G401.6 (cell line): ENCODE data around the gene SLFNL1.

Source experiments
- FAIRE-seq: peaks from 2 replicates; lab custom pipeline; 2012; peaks lifted over from hg19 to GRCh38; lab: Jason Lieb, UNC

Gene SLFNL1

GRCh38 chr1:41021526-41022308, at the start of gene SLFNL1:
TSS of gene SLFNL1 (minus strand) at chr1:41021725. CDS start at chr1:41020660, 1,065 bp downstream.
- no peak for FAIRE-seq

GRCh38 chr1:41056907-41057306, 35.4 kb upstream of the SLFNL1 start:
- FAIRE-seq = no peak

- FAIRE-seq = no peak
These were observed 31.8 kb upstream of the SLFNL1 start for GRCh38 chr1:41053316-41053715.

- FAIRE-seq = no peak
These were observed 29.5 kb upstream of the SLFNL1 start for GRCh38 chr1:41051022-41051421.

- FAIRE-seq = no peak
These were observed 27.0 kb upstream of the SLFNL1 start for GRCh38 chr1:41048540-41048939.

GRCh38 chr1:41046347-41046775, 24.8 kb upstream of the SLFNL1 start:
- FAIRE-seq = no peak

GRCh38 chr1:41045740-41046139, 24.2 kb upstream of the SLFNL1 start:
- FAIRE-seq = no peak

GRCh38 chr1:41044187-41044586, 22.7 kb upstream of the SLFNL1 start:
- FAIRE-seq = no peak

- no peak for FAIRE-seq
These were observed 20.2 kb upstream of the SLFNL1 start for GRCh38 chr1:41041614-41042270.

GRCh38 chr1:41038110-41038509, 16.6 kb upstream of the SLFNL1 start:
- no peak for FAIRE-seq

GRCh38 chr1:41037116-41037903, 15.8 kb upstream of the SLFNL1 start:
- no peak for FAIRE-seq

- FAIRE-seq = no peak
These were observed 11.7 kb upstream of the SLFNL1 start for GRCh38 chr1:41033272-41033671.

- no peak for FAIRE-seq
These were observed 10.6 kb upstream of the SLFNL1 start for GRCh38 chr1:41032147-41032546.

GRCh38 chr1:41030872-41031616, 9.5 kb upstream of the SLFNL1 start:
- no peak for FAIRE-seq

- FAIRE-seq = no peak
These were observed 6.6 kb upstream of the SLFNL1 start for GRCh38 chr1:41028034-41028642.

GRCh38 chr1:41025979-41026819, 4.7 kb upstream of the SLFNL1 start:
- FAIRE-seq = no peak

GRCh38 chr1:41024953-41025352, 3.4 kb upstream of the SLFNL1 start:
- no peak for FAIRE-seq

- FAIRE-seq = no peak
These were observed 1.9 kb upstream of the SLFNL1 start for GRCh38 chr1:41023279-41023990.

- no peak for FAIRE-seq
These were observed 899 bp upstream of the SLFNL1 start for GRCh38 chr1:41022424-41022823.

GRCh38 chr1:41020654-41021053, 871 bp downstream of the SLFNL1 start:
- no peak for FAIRE-seq
